Transverse colon (tissue), 4 donors: ENCODE data around the gene LY6G6C.

Experiments
- CTCF ChIP-seq, 5 experiments: fragments of 200-600 bp in 3 of 5; fragments of 450-650 bp in 2 of 5; sonication (generic) in 3 of 5; IDR thresholded peaks; 1 replicate in 2 of 5; 2 replicates in 3 of 5; pipeline ENCODE4 v1.5.1; 2016 to 2017; ENCODE audit warnings: antibody characterized with exemption in 5 of 5, inconsistent platforms in 3 of 5, mild to moderate bottlenecking in 2 of 5, moderate library complexity in 1 of 5
- POLR2A ChIP-seq: fragments of 450-650 bp; IDR thresholded peaks from one replicate; pipeline ENCODE4 v1.6.1; 2016; ENCODE audit warnings: antibody characterized with exemption, mild to moderate bottlenecking, moderate library complexity
- POLR2AphosphoS5 ChIP-seq, 3 donors: sonication (generic); formaldehyde crosslinking; IDR thresholded peaks; one replicate each; pipeline ENCODE4 v1.6.1; 2016; ENCODE audit warnings: antibody characterized with exemption in 3 of 3

GRCh38 chr6:31722173-31722572 is 627 bp upstream of the LY6G6C start:
- TF ChIP-seq POLR2A: no peak
- TF ChIP-seq CTCF (IDR thresholded peaks at IDR 0.05): no peak
- no peak for TF ChIP-seq POLR2AphosphoS5 (IDR thresholded peaks at IDR 0.05)
